Tibial nerve (tissue), 4 donors: Measurements from ENCODE around the gene GJA10. TPM values are rescaled to one million over a fixed set of nuclear protein-coding genes. Genes with fewer than 3 reads are reported as not detected.

Experiments
- DNase-seq, 2 donors: peaks; one replicate each; pipeline ENCODE4 v3.0.0-alpha.2; 2019; ENCODE audit warnings: low spot score in 2 of 2
- H3K27ac ChIP-seq, 4 donors: fragments of 200-600 bp; sonication (generic) in 3 of 4; one replicate each; pipeline ENCODE4 v1.5.1; 2017 to 2019; ENCODE audit warnings: mild to moderate bottlenecking in 1 of 4
- H3K27me3 ChIP-seq, 2 donors: fragments of 200-600 bp; sonication (generic) in 1 of 2; one replicate each; pipeline versions ENCODE4 v1.5.1 to v1.6.0; 2017 to 2019
- H3K36me3 ChIP-seq, 3 donors: fragments of 200-600 bp; sonication (generic); one replicate each; pipeline ENCODE4 v1.5.1; 2018 to 2019
- H3K4me1 ChIP-seq, 4 donors: fragments of 200-600 bp; sonication (generic) in 3 of 4; one replicate each; pipeline ENCODE4 v1.5.1; 2017 to 2019
- H3K4me3 ChIP-seq, 4 donors: fragments of 200-600 bp; sonication (generic) in 3 of 4; one replicate each; pipeline ENCODE4 v1.5.1; 2017 to 2019; ENCODE audit warnings: mild to moderate bottlenecking in 1 of 4, moderate library complexity in 1 of 4
- H3K9me3 ChIP-seq, 4 donors: fragments of 200-600 bp; sonication (generic) in 3 of 4; one replicate each; pipeline ENCODE4 v1.5.1; 2017 to 2019
- CTCF ChIP-seq, 5 experiments: fragments of 200-600 bp in 3 of 5; fragments of 450-650 bp in 2 of 5; sonication (generic) in 3 of 5; IDR thresholded peaks; one replicate each; pipeline ENCODE4 v1.5.1; 2016 to 2019; ENCODE audit warnings: antibody characterized with exemption in 5 of 5, mild to moderate bottlenecking in 3 of 5, moderate library complexity in 2 of 5
- EP300 ChIP-seq, 2 donors: sonication (generic); formaldehyde crosslinking; IDR thresholded peaks; one replicate each; pipeline ENCODE4 v1.6.1; 2017; ENCODE audit warnings: antibody characterized with exemption in 2 of 2, mild to moderate bottlenecking in 1 of 2
- POLR2A ChIP-seq, 2 donors: fragments of 450-650 bp; IDR thresholded peaks; one replicate each; pipeline ENCODE4 v1.6.1; 2017; ENCODE audit warnings: antibody characterized with exemption in 2 of 2, mild to moderate bottlenecking in 2 of 2, moderate library complexity in 2 of 2
- WGBS, 2 donors: methylation state at CpG; one replicate each; pipeline ENCODE4 v1.1.5; 2018; 5-methylcytosine and 5-hydroxymethylcytosine counted together
- total RNA-seq, 4 donors: library from RNA; depleted of rRNA; stranded (reverse); fragments of >200 nt; gene quantifications; one replicate each; pipeline ENCODE4 v1.1.0, GENCODE V29; 2016

Gene GJA10
- total RNA-seq, 4 donors from 2014 or later: not detected

DNA sequence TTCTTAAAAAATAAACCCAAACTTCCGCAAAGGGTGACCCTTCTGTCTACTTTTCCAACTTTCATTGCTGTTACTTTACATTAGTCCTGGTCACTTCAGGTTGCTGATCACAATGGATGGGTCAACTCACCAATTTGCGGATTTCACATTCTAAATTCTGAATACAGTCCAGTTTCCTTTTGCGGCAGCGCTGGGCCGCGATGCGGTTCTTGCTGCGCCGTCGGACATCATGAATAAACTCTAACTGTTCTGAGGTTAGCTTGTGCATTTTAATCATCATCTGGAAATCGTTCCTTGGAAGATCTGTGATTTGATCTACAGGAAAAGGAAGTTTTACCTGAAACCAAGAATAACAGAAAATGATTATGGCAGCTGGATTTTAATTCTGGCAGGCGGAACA, 43.7 kb downstream of the GJA10 start:
- Histone ChIP-seq H3K36me3 (peaks cover 0 to 40% (median 0%) of the 10 kb centered on the region in 3 donors), H3K27ac (no peak overlapping the region), H3K27me3 (no peaks in the 10 kb centered on the region), H3K9me3 (no peaks in the 10 kb centered on the region), H3K4me1 (peaks cover 0 to 30% (median 9%) of the 10 kb centered on the region in 4 donors), H3K4me3 (no peak overlapping the region)
- 88 to 89% methylated on average over 12 of the region's 12 CpGs for WGBS, 2 donors
- DNase-seq: no peak
- TF ChIP-seq POLR2A (IDR thresholded peaks at IDR 0.05) (no peak), CTCF (IDR thresholded peaks at IDR 0.05) (no peak), EP300 (IDR thresholded peaks at IDR 0.05) (no peak)

- Histone ChIP-seq H3K4me3 (no peak overlapping the region), H3K36me3 (peaks cover 0 to 31% (median 0%) of the 10 kb centered on the region in 3 donors), H3K27ac (no peak overlapping the region), H3K27me3 (no peaks in the 10 kb centered on the region), H3K4me1 (peaks cover 0 to 30% (median 9%) of the 10 kb centered on the region in 4 donors), H3K9me3 (no peaks in the 10 kb centered on the region)
- no peak for DNase-seq
- TF ChIP-seq POLR2A (IDR thresholded peaks at IDR 0.05) (no peak), CTCF (IDR thresholded peaks at IDR 0.05) (no peak), EP300 (IDR thresholded peaks at IDR 0.05) (no peak)
- 82 to 86% methylated on average over 2 of the region's 2 CpGs for WGBS, 2 donors
Measured at GRCh38 chr6:89939144-89939543, 44.9 kb downstream of the GJA10 start.

GRCh38 chr6:89940225-89941027, 46.2 kb downstream of the GJA10 start:
- H3K27me3 ChIP-seq: no peaks in the 10 kb centered on the region
- TF ChIP-seq EP300 (IDR thresholded peaks at IDR 0.05): peak in 1 of 2 donors; percentile 9
- TF ChIP-seq CTCF (IDR thresholded peaks at IDR 0.05): peak; percentile 55 to 85 (median 69)
- no peak for TF ChIP-seq POLR2A (IDR thresholded peaks at IDR 0.05)
- H3K4me1 ChIP-seq: peaks cover 0 to 30% (median 9%) of the 10 kb centered on the region in 4 donors
- peaks cover 0 to 19% (median 0%) of the 10 kb centered on the region in 3 donors for H3K36me3 ChIP-seq
- H3K27ac ChIP-seq: peak overlapping the region in 3 of 4 donors; percentile 34 to 77 (median 75)
- no peaks in the 10 kb centered on the region for H3K9me3 ChIP-seq
- peak; percentile 57 to 84 for DNase-seq
- WGBS, 2 donors: 34 to 37% methylated on average over 9 of the region's 9 CpGs
- no peak overlapping the region for H3K4me3 ChIP-seq

DNA sequence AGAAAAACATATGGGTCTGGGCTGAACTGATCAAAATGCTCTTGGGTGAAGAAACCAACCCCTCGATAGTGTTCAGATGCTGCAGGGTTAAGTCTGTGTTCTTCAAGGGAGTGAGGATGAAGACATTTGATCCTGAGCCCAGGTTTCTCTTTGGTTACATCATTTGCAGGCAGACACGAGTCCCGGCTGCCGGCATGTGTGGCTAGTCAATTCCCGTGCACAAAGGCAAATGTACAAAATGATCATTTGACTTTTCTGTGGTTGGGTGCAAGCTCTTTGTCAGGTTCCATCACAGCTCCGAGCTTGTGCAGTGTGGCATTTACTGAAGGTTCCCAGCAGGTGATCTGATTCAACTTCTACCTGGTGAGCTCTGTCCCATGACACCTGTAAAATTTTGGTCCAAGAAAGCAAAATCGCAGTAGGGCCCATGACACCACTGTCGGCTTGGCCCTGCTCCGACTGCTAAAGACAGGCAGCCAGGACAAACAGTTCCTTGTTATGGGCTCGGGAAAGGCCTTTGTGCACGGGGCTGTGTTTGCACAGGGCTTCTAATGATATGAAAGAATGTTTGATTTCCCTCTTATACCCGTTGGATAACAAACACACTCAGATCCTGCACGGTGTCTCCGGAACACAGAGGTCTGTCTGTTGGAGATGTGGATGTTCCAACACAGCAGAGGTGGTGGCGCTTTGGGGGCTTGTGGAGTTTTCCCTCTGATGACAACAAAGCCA, 46.9 kb downstream of the GJA10 start:
- Histone ChIP-seq H3K9me3 (no peaks in the 10 kb centered on the region), H3K27ac (peak overlapping the region; percentile 34 to 77 (median 59)), H3K27me3 (no peaks in the 10 kb centered on the region), H3K4me1 (peaks cover 0 to 30% (median 9%) of the 10 kb centered on the region in 4 donors), H3K36me3 (peaks cover 0 to 12% (median 0%) of the 10 kb centered on the region in 3 donors), H3K4me3 (no peak overlapping the region)
- peak in 1 of 2 donors; percentile 56 for TF ChIP-seq EP300 (IDR thresholded peaks at IDR 0.05)
- no peak for TF ChIP-seq POLR2A (IDR thresholded peaks at IDR 0.05)
- DNase-seq: peak; percentile 29 to 56
- 19 to 25% methylated on average over 15 of the region's 15 CpGs for WGBS, 2 donors

DNA sequence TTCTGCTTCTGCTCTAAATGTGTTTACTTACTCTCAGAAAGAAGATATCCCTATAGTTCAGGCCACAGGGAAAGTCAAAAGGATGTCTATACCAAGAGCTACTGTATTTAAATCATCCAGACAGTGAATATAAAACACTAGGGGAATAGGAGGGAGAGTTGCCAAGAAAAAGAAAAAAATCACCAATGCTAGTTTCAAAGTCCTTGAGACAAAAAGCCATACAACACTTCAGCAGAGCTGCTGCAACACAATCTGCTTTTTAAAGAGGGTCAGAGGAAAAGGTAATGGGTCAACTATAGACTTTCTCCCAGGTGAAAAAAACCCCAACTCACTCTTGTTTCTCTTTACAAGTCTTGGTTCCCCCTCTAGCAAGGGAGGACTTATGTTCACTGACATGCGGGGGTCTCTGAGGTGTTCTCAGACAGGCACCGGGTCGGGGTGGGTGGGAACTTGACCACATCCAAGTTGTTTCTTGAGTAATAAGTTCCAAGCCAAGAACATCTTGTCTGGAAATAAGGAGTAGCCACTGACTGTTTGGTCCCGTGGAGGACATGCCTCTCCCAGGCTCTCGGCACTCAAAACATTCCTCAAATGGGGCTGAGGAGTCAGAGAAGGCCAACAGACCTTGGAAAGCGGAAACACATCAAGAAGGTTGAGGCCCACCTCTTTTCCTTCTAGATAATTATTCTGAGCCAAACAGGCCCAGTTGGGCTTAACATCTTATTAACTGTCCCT, 47.7 kb downstream of the GJA10 start:
- H3K27ac ChIP-seq: peak overlapping the region; percentile 34 to 77 (median 59)

More for the DNA sequence above, 47.7 kb downstream of the GJA10 start:
- H3K27me3 ChIP-seq: no peaks in the 10 kb centered on the region
- H3K4me3 ChIP-seq: no peak overlapping the region
- H3K4me1 ChIP-seq: peaks cover 0 to 30% (median 9%) of the 10 kb centered on the region in 4 donors
- TF ChIP-seq CTCF (IDR thresholded peaks at IDR 0.05) (no peak), EP300 (IDR thresholded peaks at IDR 0.05) (peak in 1 of 2 donors; percentile 16)
- no peaks in the 10 kb centered on the region for H3K9me3 ChIP-seq
- peaks cover 0 to 9% (median 0%) of the 10 kb centered on the region in 3 donors for H3K36me3 ChIP-seq
- no peak for DNase-seq
- 69 to 80% methylated on average over 6 of the region's 6 CpGs for WGBS, 2 donors
